Measurements from ENCODE around the gene FIBP. TPM values are rescaled to one million over a fixed set of nuclear protein-coding genes. Genes with fewer than 3 reads are reported as not detected.

FIBP gene
- total RNA-seq, 1 donor from 2014 or later = 35.5 TPM

- intact Hi-C loops (cut with DNase I) = loop anchor here (5.0 kb wide), 1 partner anchor 105 kb away; no protein-coding TSS in a partner anchor
- DNase-seq = peak; percentile 59
- H3K36me3 ChIP-seq = peaks cover 38% of the 10 kb centered on the region
- no peak overlapping the region for H3K4me3 ChIP-seq
- no peak for TF ChIP-seq CTCF (IDR thresholded peaks at IDR 0.05)
- no peak for ATAC-seq
- H3K9me3 ChIP-seq = no peaks in the 10 kb centered on the region
- H3K4me1 ChIP-seq = peaks cover 6% of the 10 kb centered on the region
- no peaks in the 10 kb centered on the region for H3K27me3 ChIP-seq
- H3K27ac ChIP-seq = no peak overlapping the region
Measured at GRCh38 chr11:65882120-65883057, 5.9 kb downstream of the FIBP start.

DNA sequence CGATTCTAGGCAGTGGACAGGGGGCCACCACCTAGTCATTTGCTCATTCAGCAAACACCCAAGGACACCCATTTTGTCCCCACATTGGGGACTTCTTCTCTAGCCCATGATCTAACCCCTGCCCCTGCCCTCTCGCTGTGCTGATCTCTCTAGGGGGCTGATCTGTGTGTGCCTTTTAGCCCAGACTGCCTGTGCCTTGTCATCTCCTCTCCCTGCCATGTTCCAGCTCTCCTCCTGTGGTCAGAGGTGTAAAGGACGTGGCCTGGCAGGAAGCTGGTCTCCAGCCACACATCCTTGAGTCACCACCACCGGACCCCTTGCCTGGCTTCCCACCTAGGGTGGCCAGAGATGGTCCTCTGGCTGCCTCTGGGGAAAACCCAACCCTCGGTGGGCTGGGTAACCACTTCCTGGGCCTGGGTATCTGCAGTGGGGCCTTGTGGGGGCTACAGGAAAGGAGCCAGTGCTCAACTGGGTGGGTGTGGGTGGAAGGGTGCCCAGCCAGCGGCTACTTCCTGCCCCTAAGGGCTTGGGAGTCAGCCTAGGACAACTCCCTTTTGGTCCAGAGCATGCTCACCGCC is 7.3 kb downstream of the FIBP start:
- H3K36me3 ChIP-seq = peaks cover 26% of the 10 kb centered on the region
- no peaks in the 10 kb centered on the region for H3K4me1 ChIP-seq
- TF ChIP-seq CTCF (IDR thresholded peaks at IDR 0.05) = no peak
- intact Hi-C loops (cut with DNase I) = loop anchor here (5.0 kb wide), 1 partner anchor 106 kb away; no protein-coding TSS in a partner anchor
- no peak overlapping the region for H3K4me3 ChIP-seq
- no peaks in the 10 kb centered on the region for H3K9me3 ChIP-seq
- DNase-seq (no peak), ATAC-seq (no peak)
- no peaks in the 10 kb centered on the region for H3K27me3 ChIP-seq
- H3K27ac ChIP-seq = no peak overlapping the region

- no peak for TF ChIP-seq CTCF (IDR thresholded peaks at IDR 0.05)
- ATAC-seq (no peak), DNase-seq (no peak)
- Histone ChIP-seq H3K4me3 (peak overlapping the region; percentile 31), H3K9me3 (no peaks in the 10 kb centered on the region), H3K27ac (no peak overlapping the region), H3K27me3 (no peaks in the 10 kb centered on the region), H3K4me1 (no peaks in the 10 kb centered on the region), H3K36me3 (peaks cover 18% of the 10 kb centered on the region)
- intact Hi-C loops (cut with DNase I) = loop anchor here (5.0 kb wide), 1 partner anchor 107 kb away; no protein-coding TSS in a partner anchor
Measured at GRCh38 chr11:65880027-65880426, 8.2 kb downstream of the FIBP start.

DNA sequence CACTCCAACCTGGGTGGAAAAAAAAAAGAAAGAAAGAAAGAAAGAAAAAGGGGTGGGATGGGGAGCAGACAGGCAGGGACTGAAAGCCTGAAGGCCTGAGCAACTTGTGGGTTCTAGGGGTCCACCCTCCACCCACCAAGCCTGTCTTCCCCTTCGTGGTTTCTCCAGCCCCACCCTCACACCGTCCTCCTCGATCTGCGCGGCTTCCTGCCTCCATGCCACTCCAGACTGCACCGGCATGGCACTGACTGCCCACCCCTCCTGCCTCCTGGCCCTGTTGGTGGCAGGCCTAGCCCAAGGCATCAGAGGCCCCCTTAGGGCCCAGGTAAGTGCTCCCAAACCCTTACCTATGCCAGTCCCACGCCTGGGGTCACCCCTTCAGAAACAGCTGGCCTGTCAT is 8.7 kb downstream of the FIBP start, which contains the start of gene CTSW:
Gene CTSW (plus strand): TSS at position 221 of the 400 bp plus-strand sequence. CDS start 18 bp downstream, at position 239.
- H3K27me3 ChIP-seq = no peaks in the 10 kb centered on the region
- no peak for TF ChIP-seq CTCF (IDR thresholded peaks at IDR 0.05)
- H3K4me1 ChIP-seq = no peaks in the 10 kb centered on the region
- H3K4me3 ChIP-seq = peak within 1 kb of the TSS; percentile 31
- peak; percentile 69 for ATAC-seq
- intact Hi-C loops (cut with DNase I) = loop anchor here (5.0 kb wide), 1 partner anchor 108 kb away; no protein-coding TSS in a partner anchor
- no peaks in the 10 kb centered on the region for H3K9me3 ChIP-seq
- DNase-seq = no peak
- no peak within 1 kb of the TSS for H3K27ac ChIP-seq
- peaks cover 16% of the 10 kb centered on the region for H3K36me3 ChIP-seq

- Histone ChIP-seq H3K27ac (peak overlapping the region; percentile 74), H3K9me3 (no peaks in the 10 kb centered on the region), H3K4me1 (peaks cover 19% of the 10 kb centered on the region), H3K4me3 (peak overlapping the region; percentile 59), H3K36me3 (no peaks in the 10 kb centered on the region), H3K27me3 (no peaks in the 10 kb centered on the region)
- peak; percentile 97 for ATAC-seq
- peak; percentile 97 for DNase-seq
- intact Hi-C loops (cut with DNase I) = no loop called here
- no peak for TF ChIP-seq CTCF (IDR thresholded peaks at IDR 0.05)
Measured at GRCh38 chr11:65873318-65874156, 14.7 kb downstream of the FIBP start.

Data from upper lobe of right lung (tissue), 1 donor.